ENCODE measurements around the gene ELP1. TPM values are rescaled to one million over a fixed set of nuclear protein-coding genes. Genes with fewer than 3 reads are reported as not detected.

Gene ELP1
- total RNA-seq, 1 experiment from 2014 or later: 38.7 TPM

- Histone ChIP-seq H3K27ac (ENCODE audit: low read depth, low read length, poor library complexity, severe bottlenecking) (no peak overlapping the region), H3K9me3 (ENCODE audit: low read depth, low read length, poor library complexity, severe bottlenecking) (no peaks in the 10 kb centered on the region), H3K4me1 (ENCODE audit: insufficient read depth, low read length, poor library complexity, severe bottlenecking) (no peaks in the 10 kb centered on the region), H3K4me3 (ENCODE audit: low read depth, low read length, poor library complexity, severe bottlenecking) (no peak overlapping the region), H3K27me3 (replicated peaks; ENCODE audit: insufficient read depth, low read depth, low read length, poor library complexity) (no peaks in the 10 kb centered on the region), H3K36me3 (ENCODE audit: insufficient read depth, low read length, poor library complexity, severe bottlenecking) (peaks cover 47% of the 10 kb centered on the region)
- BruUV-seq (replicated peaks): no TSS peak
- CTCF ChIA-PET: no interaction called here
- POLR2A ChIA-PET (ENCODE audit: low non-redundant PET): interaction anchor here (0.8 kb wide), 1 partner anchor 13 kb away, joined by 12 read pairs; no protein-coding TSS in a partner anchor
- DNase-seq (ENCODE audit: low spot score): no peak
- TF ChIP-seq EZH2 (IDR thresholded peaks at IDR 0.05; ENCODE audit: borderline replicate concordance, low read depth, low read length, poor library complexity, severe bottlenecking): no peak
- TF ChIP-seq, protein P1, sequence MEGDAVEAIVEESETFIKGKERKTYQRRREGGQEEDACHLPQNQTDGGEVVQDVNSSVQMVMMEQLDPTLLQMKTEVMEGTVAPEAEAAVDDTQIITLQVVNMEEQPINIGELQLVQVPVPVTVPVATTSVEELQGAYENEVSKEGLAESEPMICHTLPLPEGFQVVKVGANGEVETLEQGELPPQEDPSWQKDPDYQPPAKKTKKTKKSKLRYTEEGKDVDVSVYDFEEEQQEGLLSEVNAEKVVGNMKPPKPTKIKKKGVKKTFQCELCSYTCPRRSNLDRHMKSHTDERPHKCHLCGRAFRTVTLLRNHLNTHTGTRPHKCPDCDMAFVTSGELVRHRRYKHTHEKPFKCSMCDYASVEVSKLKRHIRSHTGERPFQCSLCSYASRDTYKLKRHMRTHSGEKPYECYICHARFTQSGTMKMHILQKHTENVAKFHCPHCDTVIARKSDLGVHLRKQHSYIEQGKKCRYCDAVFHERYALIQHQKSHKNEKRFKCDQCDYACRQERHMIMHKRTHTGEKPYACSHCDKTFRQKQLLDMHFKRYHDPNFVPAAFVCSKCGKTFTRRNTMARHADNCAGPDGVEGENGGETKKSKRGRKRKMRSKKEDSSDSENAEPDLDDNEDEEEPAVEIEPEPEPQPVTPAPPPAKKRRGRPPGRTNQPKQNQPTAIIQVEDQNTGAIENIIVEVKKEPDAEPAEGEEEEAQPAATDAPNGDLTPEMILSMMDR (conservative IDR thresholded peaks at IDR 0.05; ENCODE audit: low read depth, low read length): no peak
- intact Hi-C loops (cut with micrococcal nuclease; ENCODE audit: unreplicated experiment): no loop called here
These were observed 57.5 kb downstream of the ELP1 start for GRCh38 chr9:108876425-108876824.

DNA sequence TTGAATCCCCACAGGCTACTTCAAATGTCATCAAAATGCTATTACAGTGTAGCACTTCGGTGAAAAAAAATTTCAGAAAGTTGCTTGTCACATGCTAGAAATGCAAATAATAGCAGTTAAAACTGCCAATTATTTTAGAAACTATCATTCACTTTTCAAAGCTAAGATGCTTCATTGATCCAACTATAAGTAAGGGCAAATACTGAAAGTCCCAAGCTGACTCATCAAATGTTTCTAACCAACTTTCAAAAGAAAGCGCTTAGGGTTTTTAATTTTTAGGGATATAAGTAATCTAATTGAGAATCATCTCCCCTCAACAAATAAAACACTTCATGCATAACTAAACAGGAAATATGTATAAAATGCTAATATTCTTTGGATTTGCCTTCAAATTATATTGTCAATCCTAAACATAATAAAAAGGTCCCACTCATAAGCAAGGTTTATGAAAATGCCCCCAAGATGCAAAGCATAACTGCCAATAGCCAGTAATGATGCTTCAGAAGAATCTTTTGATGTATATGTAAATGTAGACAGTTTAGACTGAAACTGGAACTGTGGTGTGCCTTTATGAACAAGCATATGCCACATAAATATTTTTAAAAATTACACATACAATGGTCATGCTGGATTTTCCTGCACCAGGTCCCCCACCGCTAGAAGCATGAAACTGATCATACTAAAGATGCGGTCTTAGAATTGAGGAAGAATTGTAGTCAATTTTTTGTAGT lies 59.7 kb downstream of the ELP1 start:
- Histone ChIP-seq H3K27ac (ENCODE audit: low read depth, low read length, poor library complexity, severe bottlenecking) (no peak overlapping the region), H3K4me1 (ENCODE audit: insufficient read depth, low read length, poor library complexity, severe bottlenecking) (no peaks in the 10 kb centered on the region), H3K4me3 (ENCODE audit: low read depth, low read length, poor library complexity, severe bottlenecking) (no peak overlapping the region), H3K27me3 (replicated peaks; ENCODE audit: insufficient read depth, low read depth, low read length, poor library complexity) (no peaks in the 10 kb centered on the region), H3K9me3 (ENCODE audit: low read depth, low read length, poor library complexity, severe bottlenecking) (no peaks in the 10 kb centered on the region), H3K36me3 (ENCODE audit: insufficient read depth, low read length, poor library complexity, severe bottlenecking) (peaks cover 38% of the 10 kb centered on the region)
- CTCF ChIA-PET: no interaction called here
- no TSS peak for BruUV-seq (replicated peaks)
- intact Hi-C loops (cut with micrococcal nuclease; ENCODE audit: unreplicated experiment): no loop called here
- no peak for TF ChIP-seq EZH2 (IDR thresholded peaks at IDR 0.05; ENCODE audit: borderline replicate concordance, low read depth, low read length, poor library complexity, severe bottlenecking)
- TF ChIP-seq, protein P1 (conservative IDR thresholded peaks at IDR 0.05; ENCODE audit: low read depth, low read length): no peak
- POLR2A ChIA-PET (ENCODE audit: low non-redundant PET): interaction anchor here (0.6 kb wide), 1 partner anchor 11 kb away, joined by 4 read pairs; no protein-coding TSS in a partner anchor
- DNase-seq (ENCODE audit: low spot score): no peak

DNA sequence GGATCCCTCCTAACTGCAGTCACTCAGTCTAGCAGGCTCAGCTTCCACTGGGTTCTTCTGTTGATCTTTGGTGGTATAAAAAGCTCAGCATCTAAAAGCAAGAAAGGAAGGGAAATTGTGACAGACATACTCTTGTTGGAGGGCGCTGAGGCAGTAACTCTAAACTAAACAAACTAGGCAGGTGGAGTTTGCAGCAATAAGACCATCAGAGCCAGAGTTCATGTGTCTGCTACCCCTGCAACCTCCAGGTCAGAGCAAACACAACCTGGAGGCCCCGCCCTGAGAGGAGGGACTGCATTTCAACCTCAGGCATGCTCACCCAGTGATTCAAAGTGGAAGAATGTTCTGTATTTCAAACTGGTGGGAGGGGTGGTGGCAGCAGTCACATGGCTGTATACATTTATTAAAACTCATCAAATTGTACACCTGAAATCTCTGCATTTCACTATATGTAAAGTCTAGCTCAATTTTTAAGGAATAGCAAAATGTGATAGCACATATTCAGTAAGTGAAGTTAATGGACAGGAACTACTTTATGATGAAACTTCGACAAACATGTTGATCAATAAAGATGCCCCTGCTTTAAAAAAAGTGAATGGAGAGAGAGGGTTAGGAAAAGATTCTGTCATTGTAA lies 64.7 kb downstream of the ELP1 start:
- no peak for TF ChIP-seq EZH2 (IDR thresholded peaks at IDR 0.05; ENCODE audit: borderline replicate concordance, low read depth, low read length, poor library complexity, severe bottlenecking)
- TF ChIP-seq, protein P1 (conservative IDR thresholded peaks at IDR 0.05; ENCODE audit: low read depth, low read length): no peak
- peaks cover 15% of the 10 kb centered on the region for H3K4me1 ChIP-seq (ENCODE audit: insufficient read depth, low read length, poor library complexity, severe bottlenecking)
- no peak for DNase-seq (ENCODE audit: low spot score)
- intact Hi-C loops (cut with micrococcal nuclease; ENCODE audit: unreplicated experiment): no loop called here
- H3K36me3 ChIP-seq (ENCODE audit: insufficient read depth, low read length, poor library complexity, severe bottlenecking): peaks cover 20% of the 10 kb centered on the region
- ChIA-PET POLR2A (ENCODE audit: low non-redundant PET) (no interaction called here), CTCF (no interaction called here)
- no peaks in the 10 kb centered on the region for H3K27me3 ChIP-seq (replicated peaks; ENCODE audit: insufficient read depth, low read depth, low read length, poor library complexity)
- no peak overlapping the region for H3K27ac ChIP-seq (ENCODE audit: low read depth, low read length, poor library complexity, severe bottlenecking)
- H3K9me3 ChIP-seq (ENCODE audit: low read depth, low read length, poor library complexity, severe bottlenecking): no peaks in the 10 kb centered on the region
- no peak overlapping the region for H3K4me3 ChIP-seq (ENCODE audit: low read depth, low read length, poor library complexity, severe bottlenecking)
- no TSS peak for BruUV-seq (replicated peaks)
